Chondrocyte (in vitro differentiated cells): ENCODE results near the gene EVPLL. TPM values are rescaled to one million over a fixed set of nuclear protein-coding genes. Genes with fewer than 3 reads are reported as not detected.

Experiments
- DNase-seq: peaks from one replicate; pipeline ENCODE4 v3.0.0; 2021; ENCODE audit warnings: mixed read lengths, low spot score
- H3K27ac Mint-ChIP-seq: one replicate; pipeline ENCODE4 v1.8.0; 2021; ENCODE audit warnings: mild to moderate bottlenecking, moderate library complexity, mixed read lengths; ENCODE audit not compliant: unreplicated experiment
- H3K27me3 Mint-ChIP-seq: 2 replicates; pipeline ENCODE4 v1.8.0; 2021; ENCODE audit warnings: low read depth, mixed read lengths
- H3K36me3 Mint-ChIP-seq: 2 replicates; pipeline ENCODE4 v1.8.0; 2021; ENCODE audit warnings: low read depth, mixed read lengths
- H3K4me1 Mint-ChIP-seq: 2 replicates; pipeline ENCODE4 v1.8.0; 2021; ENCODE audit warnings: low read depth, mild to moderate bottlenecking, mixed read lengths
- H3K4me3 Mint-ChIP-seq: one replicate; pipeline ENCODE4 v1.8.0; 2021; ENCODE audit warnings: mild to moderate bottlenecking, moderate library complexity, mixed read lengths; ENCODE audit not compliant: unreplicated experiment
- H3K9me3 Mint-ChIP-seq: 2 replicates; pipeline ENCODE4 v1.8.0; 2021; ENCODE audit warnings: low read depth, mixed read lengths
- total RNA-seq: library from RNA; stranded (reverse); gene quantifications from 3 replicates; pipeline ENCODE4 v1.2.1, GENCODE V29; 2021
- TF ChIP-seq, protein P1 (sequence below): fragments of 200-600 bp; sonication (generic); IDR thresholded peaks from 2 replicates; pipeline ENCODE4 v1.5.0; 2021; ENCODE audit warnings: antibody characterized with exemption, mild to moderate bottlenecking, moderate library complexity

Gene EVPLL
- total RNA-seq, 1 donor from 2014 or later = not detected

- TF ChIP-seq, protein P1, sequence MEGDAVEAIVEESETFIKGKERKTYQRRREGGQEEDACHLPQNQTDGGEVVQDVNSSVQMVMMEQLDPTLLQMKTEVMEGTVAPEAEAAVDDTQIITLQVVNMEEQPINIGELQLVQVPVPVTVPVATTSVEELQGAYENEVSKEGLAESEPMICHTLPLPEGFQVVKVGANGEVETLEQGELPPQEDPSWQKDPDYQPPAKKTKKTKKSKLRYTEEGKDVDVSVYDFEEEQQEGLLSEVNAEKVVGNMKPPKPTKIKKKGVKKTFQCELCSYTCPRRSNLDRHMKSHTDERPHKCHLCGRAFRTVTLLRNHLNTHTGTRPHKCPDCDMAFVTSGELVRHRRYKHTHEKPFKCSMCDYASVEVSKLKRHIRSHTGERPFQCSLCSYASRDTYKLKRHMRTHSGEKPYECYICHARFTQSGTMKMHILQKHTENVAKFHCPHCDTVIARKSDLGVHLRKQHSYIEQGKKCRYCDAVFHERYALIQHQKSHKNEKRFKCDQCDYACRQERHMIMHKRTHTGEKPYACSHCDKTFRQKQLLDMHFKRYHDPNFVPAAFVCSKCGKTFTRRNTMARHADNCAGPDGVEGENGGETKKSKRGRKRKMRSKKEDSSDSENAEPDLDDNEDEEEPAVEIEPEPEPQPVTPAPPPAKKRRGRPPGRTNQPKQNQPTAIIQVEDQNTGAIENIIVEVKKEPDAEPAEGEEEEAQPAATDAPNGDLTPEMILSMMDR = no peak
- H3K4me3 Mint-ChIP-seq = peak overlapping the region; percentile 84
- no peak overlapping the region for H3K27ac Mint-ChIP-seq
- H3K27me3 Mint-ChIP-seq = no peaks in the 10 kb centered on the region
- H3K36me3 Mint-ChIP-seq = no peaks in the 10 kb centered on the region
- no peak for DNase-seq
- H3K4me1 Mint-ChIP-seq = peaks cover 10% of the 10 kb centered on the region
- no peaks in the 10 kb centered on the region for H3K9me3 Mint-ChIP-seq
These were observed 15.5 kb upstream of the EVPLL start for GRCh38 chr17:18361837-18362697.

- Mint-ChIP-seq H3K4me1 (peaks cover 10% of the 10 kb centered on the region), H3K9me3 (no peaks in the 10 kb centered on the region), H3K27me3 (no peaks in the 10 kb centered on the region), H3K27ac (no peak overlapping the region), H3K36me3 (no peaks in the 10 kb centered on the region), H3K4me3 (peak overlapping the region; percentile 84)
- DNase-seq = no peak
- TF ChIP-seq, protein P1 = no peak
These were observed 14.9 kb upstream of the EVPLL start for GRCh38 chr17:18362698-18363100.

GRCh38 chr17:18363101-18364049, 14.2 kb upstream of the EVPLL start, which contains the start of gene SHMT1:
Gene SHMT1 (minus strand): TSS chr17:18363550. CDS start chr17:18355981, 7,569 bp downstream.
- no peak within 1 kb of the TSS for H3K27ac Mint-ChIP-seq
- H3K4me1 Mint-ChIP-seq = peaks cover 10% of the 10 kb centered on the region
- H3K36me3 Mint-ChIP-seq = no peaks in the 10 kb centered on the region
- no peaks in the 10 kb centered on the region for H3K9me3 Mint-ChIP-seq
- TF ChIP-seq, protein P1 = no peak
- H3K4me3 Mint-ChIP-seq = peak within 1 kb of the TSS; percentile 84
- H3K27me3 Mint-ChIP-seq = peaks cover 1% of the 10 kb centered on the region
- DNase-seq = peak; percentile 95

- Mint-ChIP-seq H3K9me3 (no peaks in the 10 kb centered on the region), H3K36me3 (no peaks in the 10 kb centered on the region), H3K27me3 (peaks cover 3% of the 10 kb centered on the region), H3K27ac (no peak overlapping the region), H3K4me1 (peaks cover 10% of the 10 kb centered on the region), H3K4me3 (no peak overlapping the region)
- TF ChIP-seq, protein P1 = no peak
- no peak for DNase-seq
These were observed 13.4 kb upstream of the EVPLL start for GRCh38 chr17:18364166-18364565.

- DNase-seq = no peak
- H3K4me3 Mint-ChIP-seq = no peak overlapping the region
- no peak overlapping the region for H3K27ac Mint-ChIP-seq
- no peaks in the 10 kb centered on the region for H3K4me1 Mint-ChIP-seq
- H3K36me3 Mint-ChIP-seq = no peaks in the 10 kb centered on the region
- H3K9me3 Mint-ChIP-seq = no peaks in the 10 kb centered on the region
- peaks cover 10% of the 10 kb centered on the region for H3K27me3 Mint-ChIP-seq
- TF ChIP-seq, protein P1 = no peak
These were observed 8.6 kb upstream of the EVPLL start for GRCh38 chr17:18368946-18369345.
